AG10803 (cell line): ENCODE data around the gene ZNF626.
"Not testable (repeated sequence)": the region's sequence is repeated elsewhere in the genome, so short reads cannot be mapped to it uniquely, and the experiment has no call there.

Experiments used
- DNase-seq: peaks from one replicate; pipeline ENCODE4 v3.0.0; 2010; ENCODE audit warnings: low read depth
- H3K4me3 ChIP-seq: 2 replicates; pipeline ENCODE4 v1.5.1; 2011; ENCODE audit warnings: mild to moderate bottlenecking, low read length, control low read depth
- TF ChIP-seq, protein P1 (sequence below): conservative IDR thresholded peaks from 2 replicates; pipeline ENCODE4 v1.5.1; 2011; ENCODE audit warnings: mild to moderate bottlenecking, low read length, control low read depth, inconsistent platforms

Gene ZNF626

GRCh38 chr19:20661150-20661819 is at the start of gene ZNF626:
Gene ZNF626 (minus strand): TSS chr19:20661571. CDS start chr19:20661446, 125 bp downstream.
- peak within 1 kb of the TSS; percentile 86 for H3K4me3 ChIP-seq
- peak; percentile 96 for DNase-seq
- TF ChIP-seq, protein P1, sequence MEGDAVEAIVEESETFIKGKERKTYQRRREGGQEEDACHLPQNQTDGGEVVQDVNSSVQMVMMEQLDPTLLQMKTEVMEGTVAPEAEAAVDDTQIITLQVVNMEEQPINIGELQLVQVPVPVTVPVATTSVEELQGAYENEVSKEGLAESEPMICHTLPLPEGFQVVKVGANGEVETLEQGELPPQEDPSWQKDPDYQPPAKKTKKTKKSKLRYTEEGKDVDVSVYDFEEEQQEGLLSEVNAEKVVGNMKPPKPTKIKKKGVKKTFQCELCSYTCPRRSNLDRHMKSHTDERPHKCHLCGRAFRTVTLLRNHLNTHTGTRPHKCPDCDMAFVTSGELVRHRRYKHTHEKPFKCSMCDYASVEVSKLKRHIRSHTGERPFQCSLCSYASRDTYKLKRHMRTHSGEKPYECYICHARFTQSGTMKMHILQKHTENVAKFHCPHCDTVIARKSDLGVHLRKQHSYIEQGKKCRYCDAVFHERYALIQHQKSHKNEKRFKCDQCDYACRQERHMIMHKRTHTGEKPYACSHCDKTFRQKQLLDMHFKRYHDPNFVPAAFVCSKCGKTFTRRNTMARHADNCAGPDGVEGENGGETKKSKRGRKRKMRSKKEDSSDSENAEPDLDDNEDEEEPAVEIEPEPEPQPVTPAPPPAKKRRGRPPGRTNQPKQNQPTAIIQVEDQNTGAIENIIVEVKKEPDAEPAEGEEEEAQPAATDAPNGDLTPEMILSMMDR, result no peak

DNA sequence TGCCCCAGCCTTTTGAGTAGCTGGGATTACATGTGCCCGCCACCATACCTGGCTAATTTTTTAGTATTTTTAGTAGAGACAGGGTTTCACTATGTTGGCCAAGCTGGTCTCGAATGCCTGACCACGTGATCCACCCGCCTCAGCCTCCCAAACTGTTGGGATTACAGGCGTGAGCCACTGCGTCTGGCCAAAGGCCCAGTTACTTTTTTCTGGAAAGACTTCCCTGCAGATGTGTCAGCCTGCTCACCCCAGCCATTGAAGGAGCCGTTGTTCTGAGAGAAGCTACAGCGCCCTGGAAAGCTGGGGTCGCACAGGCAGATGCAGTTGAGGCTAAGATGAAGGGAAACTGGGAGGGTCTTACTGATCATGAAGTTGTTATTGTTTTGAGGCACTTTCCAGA is 7.9 kb upstream of the ZNF626 start:
- TF ChIP-seq, protein P1, result no peak
- no peak for DNase-seq
- no peak overlapping the region for H3K4me3 ChIP-seq

GRCh38 chr19:20667281-20667680 is 5.9 kb upstream of the ZNF626 start:
- TF ChIP-seq, protein P1, result no peak
- DNase-seq, result no peak
- no peak overlapping the region for H3K4me3 ChIP-seq

DNA sequence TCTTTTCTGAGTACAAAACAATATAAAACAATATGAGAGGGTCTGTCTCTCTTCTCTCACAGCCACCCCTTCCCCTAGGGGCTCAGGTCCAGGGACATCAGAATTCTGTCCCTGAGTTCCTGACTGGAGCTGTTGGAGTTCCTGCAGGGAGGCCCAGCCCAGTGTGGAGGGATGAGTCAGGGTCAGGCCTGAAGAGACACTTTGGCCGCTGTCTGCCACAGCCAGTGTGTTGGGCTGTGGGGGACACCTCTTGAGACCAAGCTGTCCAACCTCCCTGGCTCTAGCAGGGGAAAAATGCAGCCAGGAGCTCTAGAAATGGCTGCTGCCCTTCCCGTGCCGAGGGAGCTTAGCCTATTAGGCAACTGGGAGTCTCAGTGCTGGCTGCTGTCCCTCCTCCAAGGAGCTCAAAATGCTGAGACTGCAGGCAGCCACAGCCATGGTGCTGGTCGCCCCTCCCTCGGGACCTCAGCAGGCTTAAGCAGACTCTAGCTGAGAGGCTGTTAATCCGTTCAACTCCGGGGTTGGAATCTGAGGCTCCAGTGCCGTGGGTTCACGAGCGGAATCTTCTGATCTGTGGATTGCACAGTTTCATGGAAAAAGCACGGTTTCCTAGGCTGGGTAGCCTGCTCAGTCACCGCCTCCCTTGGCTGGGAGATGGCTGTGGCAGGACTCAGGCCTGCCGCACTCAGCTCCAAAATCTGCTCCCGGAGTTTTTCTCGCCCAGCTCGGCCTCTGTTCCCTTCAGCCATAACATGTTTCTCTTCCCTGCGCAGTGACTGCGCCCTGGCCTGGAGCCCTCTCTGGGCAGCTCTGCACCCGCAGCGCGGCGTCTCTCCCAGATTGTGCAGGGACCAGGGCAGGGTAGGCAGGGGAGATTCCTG is 3.8 kb upstream of the ZNF626 start:
- TF ChIP-seq, protein P1, result no peak
- DNase-seq, result peak; percentile 22
- H3K4me3 ChIP-seq, result no peak overlapping the region

GRCh38 chr19:20664475-20664874 is 3.1 kb upstream of the ZNF626 start:
- not testable (repeated sequence) for H3K4me3 ChIP-seq, DNase-seq

DNA sequence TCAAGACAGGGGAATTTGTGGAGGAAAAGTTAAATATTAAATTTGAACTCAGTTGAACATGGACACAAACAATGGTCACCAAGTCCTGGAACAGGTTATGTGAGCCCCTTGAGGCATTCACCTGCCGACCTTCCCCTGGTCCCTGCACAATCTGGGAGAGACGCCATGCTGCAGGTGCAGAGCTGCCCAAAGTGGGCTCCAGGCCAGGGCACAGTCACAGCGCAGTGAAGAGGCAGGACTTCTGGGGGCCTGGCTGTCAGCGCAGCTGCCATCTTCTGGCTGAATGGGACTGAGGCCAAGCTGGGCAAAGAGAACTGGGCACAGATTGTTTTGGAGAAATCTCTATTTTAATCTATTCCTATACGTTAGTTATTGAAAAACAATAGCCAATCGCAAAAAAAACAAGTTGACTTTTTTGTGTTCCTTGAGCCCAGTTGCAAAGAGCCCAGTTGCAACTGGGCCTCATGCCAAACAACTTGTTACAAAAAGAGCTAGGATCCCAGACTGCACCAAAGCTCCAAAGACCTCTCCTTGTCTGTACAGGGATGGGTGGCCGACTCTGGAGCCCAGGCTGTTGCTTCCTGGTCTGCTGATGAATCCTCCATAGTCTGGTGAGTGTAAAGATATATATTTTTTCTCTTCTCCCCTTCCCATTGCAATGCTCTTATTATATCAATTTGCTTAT is 1.2 kb upstream of the ZNF626 start:
- TF ChIP-seq, protein P1, result no peak
- no peak for DNase-seq
- H3K4me3 ChIP-seq, result no peak overlapping the region

- TF ChIP-seq, protein P1, result no peak
- DNase-seq, result peak; percentile 10
- H3K4me3 ChIP-seq, result peak overlapping the region; percentile 86
Measured at GRCh38 chr19:20660473-20661140, 764 bp downstream of the ZNF626 start.
